Right atrium auricular region (tissue), 2 donors: ENCODE measurements around the gene GNAO1. TPM values are rescaled to one million over a fixed set of nuclear protein-coding genes. Genes with fewer than 3 reads are reported as not detected.

ENCODE experiments used
- DNase-seq: peaks from one replicate; pipeline ENCODE4 v3.0.0-alpha.2; 2019; ENCODE audit warnings: low spot score
- H3K27ac ChIP-seq, 2 donors: fragments of 200-600 bp; sonication (generic); 1 replicate in 1 of 2; 2 replicates in 1 of 2; pipeline ENCODE4 v1.5.1; 2016 to 2019
- H3K27me3 ChIP-seq, 2 donors: fragments of 200-600 bp; sonication (generic); one replicate each; pipeline versions ENCODE4 v1.5.1 to v1.6.0; 2017 to 2019
- H3K36me3 ChIP-seq: fragments of 200-600 bp; sonication (generic); one replicate; pipeline ENCODE4 v1.5.1; 2016
- H3K4me1 ChIP-seq, 2 donors: fragments of 200-600 bp; sonication (generic); one replicate each; pipeline versions ENCODE4 v1.5.1 to v1.6.0; 2017 to 2019
- H3K4me3 ChIP-seq, 2 donors: fragments of 200-600 bp; sonication (generic); 1 replicate in 1 of 2; 2 replicates in 1 of 2; pipeline ENCODE4 v1.5.1; 2017 to 2019; ENCODE audit warnings: mild to moderate bottlenecking in 1 of 2, moderate library complexity in 1 of 2
- H3K9me3 ChIP-seq, 2 donors: fragments of 200-600 bp; sonication (generic); one replicate each; pipeline ENCODE4 v1.5.1; 2019
- CTCF ChIP-seq, 2 donors: fragments of 200-600 bp; sonication (generic); IDR thresholded peaks; one replicate each; pipeline ENCODE4 v1.5.1; 2019; ENCODE audit warnings: antibody characterized with exemption in 2 of 2
- total RNA-seq, 2 donors: library from RNA; depleted of rRNA; stranded (reverse); fragments of >200 nt; gene quantifications; one replicate each; pipeline ENCODE4 v1.1.0, GENCODE V29; 2016

The GNAO1 gene
- total RNA-seq, 2 donors from 2014 or later, result 43.1 to 54.8 TPM

GRCh38 chr16:56344518-56345405 lies 153.5 kb downstream of the GNAO1 start:
- Histone ChIP-seq H3K27me3 (no peaks in the 10 kb centered on the region), H3K36me3 (peaks cover 30% of the 10 kb centered on the region), H3K4me3 (no peak overlapping the region), H3K27ac (no peak overlapping the region), H3K9me3 (no peaks in the 10 kb centered on the region), H3K4me1 (no peaks in the 10 kb centered on the region)
- no peak for DNase-seq
- no peak for TF ChIP-seq CTCF (IDR thresholded peaks at IDR 0.05)

GRCh38 chr16:56345406-56346050 lies 154.2 kb downstream of the GNAO1 start:
- Histone ChIP-seq H3K4me1 (no peaks in the 10 kb centered on the region), H3K27ac (no peak overlapping the region), H3K4me3 (no peak overlapping the region), H3K36me3 (peaks cover 23% of the 10 kb centered on the region), H3K27me3 (no peaks in the 10 kb centered on the region), H3K9me3 (no peaks in the 10 kb centered on the region)
- no peak for DNase-seq
- TF ChIP-seq CTCF (IDR thresholded peaks at IDR 0.05), result no peak

GRCh38 chr16:56346131-56346890 lies 155.0 kb downstream of the GNAO1 start:
- DNase-seq, result no peak
- Histone ChIP-seq H3K27me3 (no peaks in the 10 kb centered on the region), H3K36me3 (peaks cover 17% of the 10 kb centered on the region), H3K27ac (no peak overlapping the region), H3K4me3 (no peak overlapping the region), H3K9me3 (no peaks in the 10 kb centered on the region), H3K4me1 (no peaks in the 10 kb centered on the region)
- TF ChIP-seq CTCF (IDR thresholded peaks at IDR 0.05), result no peak

- Histone ChIP-seq H3K4me1 (no peaks in the 10 kb centered on the region), H3K27ac (no peak overlapping the region), H3K9me3 (no peaks in the 10 kb centered on the region), H3K36me3 (peaks cover 14% of the 10 kb centered on the region), H3K27me3 (no peaks in the 10 kb centered on the region), H3K4me3 (no peak overlapping the region)
- no peak for TF ChIP-seq CTCF (IDR thresholded peaks at IDR 0.05)
- no peak for DNase-seq
Measured at GRCh38 chr16:56347166-56347565, 155.9 kb downstream of the GNAO1 start.

GRCh38 chr16:56347670-56348069 lies 156.4 kb downstream of the GNAO1 start:
- no peaks in the 10 kb centered on the region for H3K4me1 ChIP-seq
- no peak overlapping the region for H3K4me3 ChIP-seq
- H3K27me3 ChIP-seq, result no peaks in the 10 kb centered on the region
- H3K36me3 ChIP-seq, result peaks cover 9% of the 10 kb centered on the region
- DNase-seq, result no peak
- no peak overlapping the region for H3K27ac ChIP-seq
- TF ChIP-seq CTCF (IDR thresholded peaks at IDR 0.05), result no peak
- no peaks in the 10 kb centered on the region for H3K9me3 ChIP-seq
